SIG-M5 treated with dmso at 0.1 percent for 504 hours (cell line): ENCODE data around the gene OLFM2.

Experiments used
- DNase-seq: peaks from one replicate; lab custom pipeline; 2025; ENCODE audit not compliant: unreplicated experiment; lab: John Stamatoyannopoulos, UW

The OLFM2 gene

GRCh38 chr19:9910625-9911024, 25.7 kb downstream of the OLFM2 start:
- no peak for DNase-seq

- no peak for DNase-seq
These were observed 27.1 kb downstream of the OLFM2 start for GRCh38 chr19:9909251-9909650.

DNA sequence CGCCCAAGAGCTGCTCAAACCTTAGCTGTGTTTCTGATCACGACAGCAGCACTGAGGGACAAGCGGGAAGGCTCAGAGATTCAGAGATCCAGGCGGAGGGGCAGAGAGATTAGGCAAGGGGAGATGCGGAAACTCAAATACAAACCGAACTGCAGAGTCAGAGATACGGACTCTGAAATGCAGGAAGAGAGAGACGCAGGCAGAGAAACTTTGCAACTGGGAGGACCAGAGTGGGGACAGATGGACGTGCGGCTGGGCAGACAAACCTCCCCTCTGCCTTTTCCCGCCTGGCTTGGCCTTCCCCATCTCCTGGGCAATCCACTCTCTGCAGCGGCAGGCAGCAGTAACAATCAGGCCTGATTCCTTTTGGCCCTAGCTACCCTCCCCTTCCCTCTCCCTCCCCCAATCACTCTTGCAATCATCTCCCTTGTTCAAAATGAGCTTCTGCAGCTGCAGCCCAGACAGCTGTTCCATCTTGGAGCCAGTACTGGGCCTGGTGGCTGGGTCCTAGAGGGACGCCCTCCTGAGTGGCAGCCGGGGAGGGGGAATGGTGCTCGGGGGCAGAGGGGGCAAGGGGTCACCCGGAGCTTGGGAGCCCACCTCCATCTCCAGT, 29.7 kb downstream of the OLFM2 start:
- no peak for DNase-seq

GRCh38 chr19:9903336-9903735, 33.0 kb downstream of the OLFM2 start:
- no peak for DNase-seq

DNA sequence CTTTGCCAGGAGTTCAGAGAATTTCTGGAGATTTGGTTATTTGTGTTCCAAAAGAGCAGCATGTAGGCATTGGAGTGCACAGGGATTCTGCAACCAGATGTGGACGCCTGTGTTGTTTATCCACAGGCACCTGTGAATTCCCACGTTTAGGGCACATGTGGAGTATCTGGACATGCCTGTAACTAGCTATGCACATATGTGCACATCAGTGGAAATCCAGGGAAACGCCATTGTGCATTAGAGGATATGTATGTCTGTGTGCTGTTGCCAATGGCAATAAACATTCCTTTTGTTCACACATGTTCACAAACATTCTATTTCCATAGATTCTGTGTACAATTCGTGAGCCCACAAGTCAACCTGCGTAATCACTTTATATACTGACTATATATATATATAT, 34.7 kb downstream of the OLFM2 start:
- no peak for DNase-seq

DNA sequence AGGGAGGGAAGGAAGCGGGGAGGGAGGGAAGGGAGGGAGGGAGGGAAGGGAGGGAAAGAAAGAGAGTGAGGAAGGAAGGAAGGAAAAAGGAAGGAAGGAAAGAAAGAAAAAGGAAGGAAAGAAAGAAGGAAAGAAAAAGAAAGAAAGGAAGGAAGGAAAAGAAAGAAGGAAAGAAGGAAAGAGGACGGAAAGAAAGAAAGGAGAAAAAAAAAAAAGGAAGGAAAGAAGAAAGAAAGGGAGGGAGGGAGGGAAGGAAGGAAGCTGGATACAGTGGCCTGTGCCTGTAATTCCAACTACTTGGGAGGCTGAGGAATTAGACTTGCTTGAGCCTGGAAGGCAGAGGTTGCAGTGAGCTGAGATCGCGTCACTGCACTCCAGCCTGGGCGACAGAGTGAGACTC, 35.3 kb downstream of the OLFM2 start:
- DNase-seq: no peak

- DNase-seq: no peak
These were observed 44.5 kb downstream of the OLFM2 start for GRCh38 chr19:9891609-9892373.

DNA sequence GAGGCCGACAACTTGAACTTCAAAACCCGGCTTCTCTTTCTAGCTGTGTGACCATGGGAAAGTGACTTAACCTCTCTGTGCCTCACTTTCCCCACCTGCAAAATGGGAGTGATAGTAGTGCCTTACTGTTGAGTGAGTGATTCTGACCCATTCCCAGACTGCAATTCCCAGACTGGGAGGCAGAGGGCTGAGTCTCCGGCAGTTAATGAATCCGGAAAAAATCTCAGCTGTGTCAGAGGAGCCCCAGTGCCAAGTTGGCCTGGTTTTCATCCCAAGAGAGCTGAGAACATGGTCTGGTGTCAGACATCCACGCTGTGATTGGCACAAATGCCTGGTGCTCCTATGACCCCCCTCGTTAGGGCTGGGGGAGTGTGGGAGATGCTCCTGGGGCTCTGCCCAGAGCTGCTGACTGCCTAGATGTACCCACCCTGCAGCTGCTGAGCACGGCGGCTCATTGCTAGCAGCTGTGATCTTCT, 51.2 kb downstream of the OLFM2 start:
- no peak for DNase-seq

DNA sequence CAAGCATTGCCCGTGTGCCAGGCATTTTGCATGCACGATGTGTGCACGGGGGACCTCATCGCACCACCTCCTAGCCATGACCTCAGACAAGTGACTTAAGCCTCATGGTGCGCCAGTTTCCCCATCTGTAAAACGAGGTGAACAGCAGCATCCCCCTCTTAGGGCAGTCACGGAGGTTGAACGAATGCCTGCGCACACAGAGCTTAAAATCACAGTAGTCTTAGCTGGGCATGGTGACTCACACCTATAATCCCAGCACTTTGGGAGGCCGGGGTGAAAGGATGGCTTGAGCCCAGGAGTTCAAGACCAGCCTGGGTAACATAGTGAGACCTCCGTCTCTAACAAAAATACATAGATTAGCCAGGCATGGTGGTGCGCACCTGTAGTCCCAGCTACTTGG, 52.6 kb downstream of the OLFM2 start:
- DNase-seq: no peak

GRCh38 chr19:9883231-9883758, 53.0 kb downstream of the OLFM2 start:
- DNase-seq: no peak

GRCh38 chr19:9881720-9882119, 54.6 kb downstream of the OLFM2 start:
- no peak for DNase-seq

- DNase-seq: no peak
These were observed 57.7 kb downstream of the OLFM2 start for GRCh38 chr19:9878511-9879196.

GRCh38 chr19:9877780-9878510, 58.4 kb downstream of the OLFM2 start:
- DNase-seq: no peak

DNA sequence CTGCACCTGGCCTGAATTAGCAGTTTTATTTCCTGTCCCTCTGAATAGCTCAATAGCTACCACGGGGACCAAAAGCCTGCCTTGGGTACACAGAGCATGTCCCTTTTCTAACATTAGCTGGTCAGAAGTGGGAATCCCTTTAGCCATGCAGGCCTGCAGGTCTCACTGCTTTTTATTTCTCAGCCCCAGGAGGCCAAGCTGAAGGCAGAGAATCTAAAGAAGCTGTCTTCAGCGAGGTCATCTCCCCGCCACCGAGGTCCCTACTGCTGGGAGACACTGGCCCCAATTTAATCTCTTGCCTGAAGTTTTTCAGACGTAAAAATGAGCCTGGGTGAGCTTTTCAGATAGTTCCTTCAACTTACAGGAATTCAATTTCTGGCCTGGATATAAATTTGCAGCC, 60.5 kb downstream of the OLFM2 start:
- DNase-seq: no peak

DNA sequence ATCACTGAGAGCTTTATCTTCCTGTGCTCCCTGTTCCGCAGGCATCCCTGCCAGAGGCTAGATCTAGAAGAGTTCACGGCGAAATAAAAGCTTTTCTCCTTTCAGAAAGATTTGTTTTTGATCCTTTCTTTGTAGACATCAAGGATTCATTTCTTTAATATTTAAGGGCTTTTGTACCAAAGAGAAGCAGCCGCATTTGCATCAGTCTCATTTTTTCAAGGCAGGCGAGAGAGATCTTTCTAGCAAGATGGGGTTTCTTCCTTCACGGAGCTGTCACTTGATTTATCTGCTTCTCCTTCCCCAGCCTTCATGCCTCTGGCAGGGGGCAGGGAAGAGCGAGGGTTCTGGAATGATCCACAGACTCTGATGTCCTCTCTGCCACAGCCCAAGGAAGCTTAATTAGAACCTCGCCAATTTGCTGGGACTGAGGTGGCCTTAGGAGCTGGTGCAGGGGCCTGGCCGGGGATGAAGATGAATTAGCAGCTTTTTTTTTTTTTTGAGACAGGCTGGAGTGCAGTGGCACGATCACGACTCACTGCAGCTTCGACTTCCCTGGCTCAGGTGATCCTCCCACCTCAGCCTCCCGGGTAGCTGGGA, 61.2 kb downstream of the OLFM2 start:
- no peak for DNase-seq

DNA sequence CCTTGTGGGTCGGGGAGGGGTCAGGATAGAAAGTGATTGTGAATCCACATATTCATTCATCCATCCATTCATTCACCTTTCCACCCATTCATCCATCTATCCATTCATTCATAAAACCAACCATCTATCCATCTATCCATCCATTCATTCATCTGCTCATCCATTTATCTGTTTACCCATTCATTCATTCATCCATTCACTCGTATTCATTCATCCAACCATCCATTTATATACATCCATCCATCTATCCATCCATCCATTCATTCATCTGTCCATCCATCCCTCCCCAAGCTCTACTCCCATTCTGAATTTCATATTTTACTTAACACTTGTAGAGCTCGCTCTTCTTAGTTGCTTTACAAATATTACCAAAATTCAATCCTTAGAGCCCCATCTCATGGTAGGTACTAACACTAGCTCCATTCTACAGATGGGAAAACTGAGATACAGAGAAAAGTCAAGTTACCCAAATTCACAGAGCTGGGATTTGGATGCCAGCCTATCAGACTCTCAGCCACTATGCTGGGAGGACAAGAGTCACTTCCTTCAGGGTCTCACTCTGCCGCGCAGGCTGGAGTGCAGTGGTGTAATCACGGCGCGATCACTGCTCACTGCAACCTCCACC, 63.6 kb downstream of the OLFM2 start:
- DNase-seq: no peak

DNA sequence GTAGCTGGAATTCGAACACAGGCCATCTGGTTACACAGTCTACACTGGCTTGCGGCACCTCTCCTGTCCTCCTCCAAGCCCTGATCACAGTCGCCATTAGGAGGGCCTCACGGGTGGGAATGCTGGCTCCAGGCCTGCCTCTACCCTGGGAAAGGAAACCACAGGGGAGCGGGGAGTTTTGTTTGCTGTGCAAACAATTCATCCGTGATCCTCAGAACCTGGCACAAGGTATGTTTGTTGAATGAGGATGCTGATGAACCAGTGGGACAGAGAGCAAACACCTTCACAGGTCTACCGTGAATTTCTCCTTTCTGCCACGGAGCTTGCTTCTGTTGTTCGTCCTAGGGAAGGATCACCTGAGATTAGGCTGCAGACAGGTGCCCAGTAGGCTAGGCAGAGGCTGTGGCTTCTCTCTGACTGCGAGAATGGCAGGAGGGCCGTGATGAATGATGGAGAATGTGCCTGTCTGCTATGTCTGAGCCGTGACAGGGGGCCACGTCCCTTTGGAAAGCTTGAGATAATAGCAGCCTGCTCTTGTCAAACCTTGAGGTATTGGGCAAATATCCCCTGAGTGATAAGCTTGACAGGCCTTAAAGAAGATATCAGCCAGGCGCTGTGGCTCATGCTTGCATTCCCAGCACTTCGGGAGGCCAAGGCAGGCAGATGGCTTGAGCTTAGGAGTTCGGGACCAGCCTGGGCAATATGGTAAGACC, 64.5 kb downstream of the OLFM2 start:
- DNase-seq: no peak

DNA sequence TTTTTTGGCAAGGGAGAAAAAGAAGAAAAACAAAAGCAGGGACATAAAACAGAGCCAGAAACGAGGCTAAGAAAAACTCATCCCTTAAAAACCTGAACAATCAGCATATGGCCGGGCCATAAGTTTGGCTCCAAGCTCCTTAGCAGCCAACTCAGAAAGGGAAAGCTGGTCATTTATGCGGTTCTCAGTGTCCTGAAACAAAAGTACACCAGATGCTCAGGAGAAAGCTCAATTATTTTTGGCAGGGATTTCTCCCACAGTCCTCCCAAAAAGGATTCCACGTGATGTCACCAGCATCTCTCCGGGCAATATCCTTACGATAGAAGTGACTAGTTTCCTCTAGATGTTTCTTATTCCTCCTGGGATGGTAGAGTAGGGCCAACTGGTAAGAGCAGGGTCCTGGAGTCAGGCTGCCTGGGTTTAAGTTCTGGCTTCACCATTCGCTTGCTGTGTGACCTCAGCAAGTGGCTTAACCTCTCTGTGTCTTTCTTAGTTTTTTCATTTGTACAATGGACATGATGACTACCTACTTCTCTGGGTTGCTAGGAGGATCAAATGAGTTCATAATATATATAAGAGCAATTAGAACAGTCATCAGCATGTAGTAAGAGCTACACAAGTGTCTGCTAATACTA, 67.2 kb downstream of the OLFM2 start:
- no peak for DNase-seq
